ENCODE measurements around the gene CDC42BPB.
"Not testable (repeated sequence)": the region's sequence is repeated elsewhere in the genome, so short reads cannot be mapped to it uniquely, and the experiment has no call there.

CDC42BPB gene

GRCh38 chr14:103041464-103041863 is 15.9 kb downstream of the CDC42BPB start:
- no peak for DNase-seq

GRCh38 chr14:103033681-103034096 is 23.7 kb downstream of the CDC42BPB start:
- no peak for DNase-seq

GRCh38 chr14:103031956-103032355 is 25.4 kb downstream of the CDC42BPB start:
- no peak for DNase-seq

- no peak for DNase-seq
These were observed 25.8 kb downstream of the CDC42BPB start for GRCh38 chr14:103031566-103031911.

GRCh38 chr14:103030741-103031565 is 26.4 kb downstream of the CDC42BPB start:
- DNase-seq: no peak

GRCh38 chr14:103029936-103030335 is 27.4 kb downstream of the CDC42BPB start:
- no peak for DNase-seq

- DNase-seq: no peak
These were observed 28.6 kb downstream of the CDC42BPB start for GRCh38 chr14:103028772-103029171.

GRCh38 chr14:103028161-103028767 is 29.1 kb downstream of the CDC42BPB start:
- DNase-seq: no peak

GRCh38 chr14:103027451-103027850 is 29.9 kb downstream of the CDC42BPB start:
- no peak for DNase-seq

- DNase-seq: no peak
These were observed 30.4 kb downstream of the CDC42BPB start for GRCh38 chr14:103026988-103027387.

GRCh38 chr14:103026196-103026595 is 31.2 kb downstream of the CDC42BPB start:
- not testable (repeated sequence) for DNase-seq

GRCh38 chr14:103023881-103024473 is 33.4 kb downstream of the CDC42BPB start:
- DNase-seq: no peak

- no peak for DNase-seq
These were observed 34.7 kb downstream of the CDC42BPB start for GRCh38 chr14:103022685-103023044.

- no peak for DNase-seq
These were observed 35.2 kb downstream of the CDC42BPB start for GRCh38 chr14:103022002-103022684.

GRCh38 chr14:103021684-103022001 is 35.7 kb downstream of the CDC42BPB start:
- DNase-seq: no peak

GRCh38 chr14:103020271-103021170 is 36.8 kb downstream of the CDC42BPB start:
- DNase-seq: no peak

- DNase-seq: no peak
These were observed 37.5 kb downstream of the CDC42BPB start for GRCh38 chr14:103019826-103020225.

- DNase-seq: no peak
These were observed 38.1 kb downstream of the CDC42BPB start for GRCh38 chr14:103019236-103019635.

GRCh38 chr14:103016594-103016993 is 40.8 kb downstream of the CDC42BPB start:
- no peak for DNase-seq

GRCh38 chr14:103016071-103016470 is 41.3 kb downstream of the CDC42BPB start:
- DNase-seq: no peak

- no peak for DNase-seq
These were observed 41.9 kb downstream of the CDC42BPB start for GRCh38 chr14:103015426-103015825.

- no peak for DNase-seq
These were observed 42.7 kb downstream of the CDC42BPB start for GRCh38 chr14:103014466-103015228.
